ENCODE results near the gene ZFP37. TPM values are rescaled to one million over a fixed set of nuclear protein-coding genes. Genes with fewer than 3 reads are reported as not detected.

The ZFP37 gene
- total and polyA plus RNA-seq, 8 donors: 0.34 to 1.6 (median 1.2) TPM

Other genes with a start within 250 kb of the ZFP37 start
- gene SLC46A2, start 165.8 kb downstream of the ZFP37 start, total RNA-seq: under 1 TPM in 2 of 6 donors, not detected in 4; 0.18 to 0.37 TPM
- not detected for gene SLC46A2, start 165.8 kb downstream of the ZFP37 start, polyA plus RNA-seq
- 1 to 10 TPM in 5 of 6 donors, under 1 TPM in 1; 0.32 to 3.4 (median 1.2) TPM for gene ZNF883, start 44.5 kb downstream of the ZFP37 start, total RNA-seq
- gene ZNF883, start 44.5 kb downstream of the ZFP37 start, polyA plus RNA-seq: 1 to 10 TPM; 1.8 to 2.2 TPM
- 10 to 100 TPM in 2 of 6 donors, 1 to 10 TPM in 4; 8.4 to 11.9 (median 9.0) TPM for gene SLC31A2, start 94.3 kb upstream of the ZFP37 start, total RNA-seq
- gene SLC31A2, start 94.3 kb upstream of the ZFP37 start, polyA plus RNA-seq: 1 to 10 TPM; 5.3 to 5.5 TPM
- gene FKBP15, start 164.6 kb upstream of the ZFP37 start, total RNA-seq: 10 to 100 TPM in 4 of 6 donors, 1 to 10 TPM in 2; 8.6 to 16.5 (median 10.6) TPM
- 1 to 10 TPM; 7.5 to 10.0 TPM for gene FKBP15, start 164.6 kb upstream of the ZFP37 start, polyA plus RNA-seq
- gene SLC31A1, start 164.8 kb upstream of the ZFP37 start, total RNA-seq: 10 to 100 TPM in 4 of 6 donors, 1 to 10 TPM in 2; 7.6 to 16.1 (median 12.8) TPM
- gene SLC31A1, start 164.8 kb upstream of the ZFP37 start, polyA plus RNA-seq: 1 to 10 TPM; 2.5 to 6.7 TPM
- 10 to 100 TPM in 3 of 6 donors, 1 to 10 TPM in 3; 7.4 to 18.0 (median 10.3) TPM for gene CDC26, start 218.8 kb upstream of the ZFP37 start, total RNA-seq
- gene CDC26, start 218.8 kb upstream of the ZFP37 start, polyA plus RNA-seq: 10 to 100 TPM; 11.0 to 30.1 TPM
- 10 to 100 TPM in 2 of 6 donors, 1 to 10 TPM in 4; 5.5 to 10.8 (median 8.4) TPM for gene PRPF4, start 218.9 kb upstream of the ZFP37 start, total RNA-seq
- gene PRPF4, start 218.9 kb upstream of the ZFP37 start, polyA plus RNA-seq: 1 to 10 TPM; 5.1 to 9.4 TPM
- gene RNF183, start 246.7 kb upstream of the ZFP37 start, total RNA-seq: under 1 TPM in 5 of 6 donors, not detected in 1; 0.14 to 0.22 (median 0.16) TPM
- 1 to 10 TPM in 1 of 2 donors, under 1 TPM in 1; 0.46 to 1.5 TPM for gene RNF183, start 246.7 kb upstream of the ZFP37 start, polyA plus RNA-seq

Data from pancreas (tissue), 8 donors.